GM23248 (cell line): ENCODE data around the gene SSNA1.

Experiments
- EZH2 ChIP-seq: fragments of 200-600 bp; sonication (generic); IDR thresholded peaks from 2 replicates; pipeline ENCODE4 v1.6.1; 2018; ENCODE audit warnings: antibody characterized with exemption, mild to moderate bottlenecking; ENCODE audit not compliant: insufficient read depth, poor library complexity, severe bottlenecking
- EZH2phosphoT487 ChIP-seq: fragments of 200-600 bp; sonication (generic); IDR thresholded peaks from 2 replicates; pipeline ENCODE4 v1.6.1; 2018; ENCODE audit warnings: antibody characterized with exemption, moderate library complexity, mild to moderate bottlenecking, low read depth; ENCODE audit not compliant: insufficient read depth

GRCh38 chr9:137198051-137198901 is 9.8 kb downstream of the SSNA1 start:
- TF ChIP-seq EZH2: no peak
- no peak for TF ChIP-seq EZH2phosphoT487
